Measurements from ENCODE around the gene ARHGAP15.

ARHGAP15 gene

DNA sequence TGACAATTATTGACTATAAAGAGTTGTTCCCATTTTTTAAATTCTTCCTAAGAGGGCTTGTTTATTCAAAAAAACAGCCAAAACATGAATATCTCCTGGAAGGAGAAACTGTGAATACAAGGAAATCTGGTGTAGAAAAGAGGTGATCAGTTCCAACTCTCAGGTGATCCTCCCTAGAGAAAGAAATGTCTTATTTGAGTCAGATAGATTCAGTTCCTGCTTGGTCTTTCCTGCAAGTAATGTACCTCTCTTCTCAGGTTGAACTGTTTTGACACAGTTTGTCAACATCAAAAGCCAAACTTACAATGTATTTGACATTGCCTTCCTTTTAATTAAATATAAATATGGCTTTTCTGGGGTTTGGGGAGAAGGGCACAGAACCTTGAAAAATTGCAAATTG lies 567.4 kb downstream of the ARHGAP15 start:
- no peak overlapping the region for H2BK120ac ChIP-seq (ENCODE audit: low read depth, low read length)
- no peak overlapping the region for H2AK5ac ChIP-seq (ENCODE audit: low read depth, low read length)
- no peak overlapping the region for H3K23ac ChIP-seq (ENCODE audit: low read depth, low read length, poor library complexity)
- no peak overlapping the region for H3K27ac ChIP-seq (replicated peaks; ENCODE audit: low read length)
- no peak overlapping the region for H4K8ac ChIP-seq (ENCODE audit: low read depth, low read length)
- no peak overlapping the region for H2BK12ac ChIP-seq (ENCODE audit: low read length)
- H2BK15ac ChIP-seq (ENCODE audit: low read length): no peak overlapping the region
- H3K4me1 ChIP-seq (ENCODE audit: control insufficient read depth in 2 of 2, insufficient read depth in 1 of 2, low read depth in 1 of 2, low read length in 2 of 2): peaks cover 0 to 5% of the 10 kb centered on the region in 2 donors
- H3K4ac ChIP-seq (ENCODE audit: low read length): no peak overlapping the region
- H3K9ac ChIP-seq (ENCODE audit: low read depth, low read length, poor library complexity): no peak overlapping the region
- no peak overlapping the region for H3K14ac ChIP-seq (ENCODE audit: low read length)
- no peaks in the 10 kb centered on the region for H3K9me3 ChIP-seq (replicated peaks in 1 of 2; ENCODE audit: control insufficient read depth in 2 of 2, insufficient read depth in 1 of 2, low read depth in 1 of 2, low read length in 2 of 2)
- no peaks in the 10 kb centered on the region for H3K36me3 ChIP-seq (replicated peaks in 1 of 2; ENCODE audit: control insufficient read depth in 2 of 2, insufficient read depth in 2 of 2, low read length in 2 of 2)
- H3K27me3 ChIP-seq (ENCODE audit: control insufficient read depth in 3 of 3, insufficient read depth in 3 of 3, low read depth in 1 of 3, low read length in 3 of 3): no peaks in the 10 kb centered on the region
- H4K91ac ChIP-seq (ENCODE audit: low read depth, low read length, poor library complexity): no peak overlapping the region
- DNase-seq (ENCODE audit: low spot score): no peak
- H3K4me3 ChIP-seq (ENCODE audit: low read length in 2 of 2): no peak overlapping the region
- no peaks in the 10 kb centered on the region for H3K79me1 ChIP-seq (ENCODE audit: low read depth, low read length)
- no peak overlapping the region for H2AFZ ChIP-seq (ENCODE audit: low read length)
- H2BK5ac ChIP-seq (ENCODE audit: low read length): no peak overlapping the region
- no peak overlapping the region for H3K18ac ChIP-seq (ENCODE audit: low read length)
- no peak overlapping the region for H3K4me2 ChIP-seq (ENCODE audit: insufficient read depth, low read length, poor library complexity, severe bottlenecking)

DNA sequence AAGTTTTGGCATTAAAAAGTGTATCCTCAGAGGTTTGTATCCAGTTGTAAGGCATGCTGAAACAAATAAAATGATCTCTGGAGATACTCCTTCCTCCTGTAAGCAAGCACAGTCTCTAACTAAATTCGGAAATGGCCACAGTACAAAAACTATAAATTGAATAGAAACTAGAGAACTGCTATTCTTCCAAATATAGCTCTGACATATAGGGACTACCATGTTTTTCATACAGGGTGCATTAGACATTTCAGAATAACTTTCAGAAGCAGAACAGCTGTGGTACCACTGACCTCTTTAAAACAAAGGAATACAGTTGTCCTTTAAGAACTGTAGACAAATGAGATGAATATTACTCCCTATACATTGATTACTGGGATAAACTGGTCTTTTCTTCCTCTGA lies 568.5 kb downstream of the ARHGAP15 start:
- Histone ChIP-seq H2BK5ac (ENCODE audit: low read length) (no peak overlapping the region), H2AK5ac (ENCODE audit: low read depth, low read length) (no peak overlapping the region), H3K4ac (ENCODE audit: low read length) (no peak overlapping the region), H4K8ac (ENCODE audit: low read depth, low read length) (no peak overlapping the region), H3K18ac (ENCODE audit: low read length) (no peak overlapping the region), H2BK15ac (ENCODE audit: low read length) (no peak overlapping the region), H3K36me3 (replicated peaks in 1 of 2; ENCODE audit: control insufficient read depth in 2 of 2, insufficient read depth in 2 of 2, low read length in 2 of 2) (no peaks in the 10 kb centered on the region), H3K9ac (ENCODE audit: low read depth, low read length, poor library complexity) (no peak overlapping the region), H2BK120ac (ENCODE audit: low read depth, low read length) (no peak overlapping the region), H3K27me3 (ENCODE audit: control insufficient read depth in 3 of 3, insufficient read depth in 3 of 3, low read depth in 1 of 3, low read length in 3 of 3) (no peaks in the 10 kb centered on the region), H3K14ac (ENCODE audit: low read length) (no peak overlapping the region), H2AFZ (ENCODE audit: low read length) (no peak overlapping the region), H3K23ac (ENCODE audit: low read depth, low read length, poor library complexity) (no peak overlapping the region), H3K4me1 (ENCODE audit: control insufficient read depth in 2 of 2, insufficient read depth in 1 of 2, low read depth in 1 of 2, low read length in 2 of 2) (no peaks in the 10 kb centered on the region), H3K9me3 (replicated peaks in 1 of 2; ENCODE audit: control insufficient read depth in 2 of 2, insufficient read depth in 1 of 2, low read depth in 1 of 2, low read length in 2 of 2) (peaks cover 0 to 3% of the 10 kb centered on the region in 2 donors), H2BK12ac (ENCODE audit: low read length) (no peak overlapping the region), H4K91ac (ENCODE audit: low read depth, low read length, poor library complexity) (no peak overlapping the region), H3K4me3 (ENCODE audit: low read length in 2 of 2) (no peak overlapping the region), H3K27ac (replicated peaks; ENCODE audit: low read length) (no peak overlapping the region), H3K79me1 (ENCODE audit: low read depth, low read length) (no peaks in the 10 kb centered on the region), H3K4me2 (ENCODE audit: insufficient read depth, low read length, poor library complexity, severe bottlenecking) (no peak overlapping the region)
- no CpG with 5 or more reads among the region's 1 CpG for WGBS, 2 donors (ENCODE audit: extremely low coverage in 2 of 2, insufficient read length in 2 of 2, insufficient replicate concordance in 1 of 2)
- DNase-seq (ENCODE audit: low spot score): no peak

DNA sequence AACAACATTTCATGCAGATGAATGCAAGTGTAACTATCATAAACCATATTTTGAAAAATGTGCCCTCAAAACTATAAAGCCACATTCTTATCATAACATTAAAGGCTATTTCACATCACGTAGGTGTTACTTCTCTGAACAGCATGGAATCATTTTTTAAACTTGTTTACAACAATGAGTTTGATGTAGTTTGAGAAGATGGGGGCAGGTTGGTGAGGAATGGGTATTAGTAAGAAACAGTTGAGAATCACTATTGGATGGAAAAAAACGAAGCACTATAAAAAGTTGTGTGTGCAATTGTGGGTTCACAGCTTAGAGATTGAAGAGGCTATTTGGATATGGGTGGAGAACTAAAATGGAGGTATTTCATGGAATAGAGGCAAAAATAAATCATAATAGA lies 569.1 kb downstream of the ARHGAP15 start:
- H2BK12ac ChIP-seq (ENCODE audit: low read length): no peak overlapping the region
- H2AK5ac ChIP-seq (ENCODE audit: low read depth, low read length): no peak overlapping the region
- H3K14ac ChIP-seq (ENCODE audit: low read length): no peak overlapping the region
- H2AFZ ChIP-seq (ENCODE audit: low read length): no peak overlapping the region
- H2BK5ac ChIP-seq (ENCODE audit: low read length): no peak overlapping the region
- H4K8ac ChIP-seq (ENCODE audit: low read depth, low read length): no peak overlapping the region
- no peak overlapping the region for H2BK15ac ChIP-seq (ENCODE audit: low read length)
- H4K91ac ChIP-seq (ENCODE audit: low read depth, low read length, poor library complexity): no peak overlapping the region
- no peaks in the 10 kb centered on the region for H3K36me3 ChIP-seq (replicated peaks in 1 of 2; ENCODE audit: control insufficient read depth in 2 of 2, insufficient read depth in 2 of 2, low read length in 2 of 2)
- no peak overlapping the region for H3K9ac ChIP-seq (ENCODE audit: low read depth, low read length, poor library complexity)
- peaks cover 0 to 5% of the 10 kb centered on the region in 2 donors for H3K9me3 ChIP-seq (replicated peaks in 1 of 2; ENCODE audit: control insufficient read depth in 2 of 2, insufficient read depth in 1 of 2, low read depth in 1 of 2, low read length in 2 of 2)
- H3K4ac ChIP-seq (ENCODE audit: low read length): no peak overlapping the region
- no peak overlapping the region for H3K27ac ChIP-seq (replicated peaks; ENCODE audit: low read length)
- H3K18ac ChIP-seq (ENCODE audit: low read length): no peak overlapping the region
- no peak overlapping the region for H3K4me2 ChIP-seq (ENCODE audit: insufficient read depth, low read length, poor library complexity, severe bottlenecking)
- WGBS, 2 donors (ENCODE audit: extremely low coverage in 2 of 2, insufficient read length in 2 of 2, insufficient replicate concordance in 1 of 2): no CpG with 5 or more reads among the region's 2 CpGs
- DNase-seq (ENCODE audit: low spot score): no peak
- no peaks in the 10 kb centered on the region for H3K79me1 ChIP-seq (ENCODE audit: low read depth, low read length)
- no peak overlapping the region for H3K4me3 ChIP-seq (ENCODE audit: low read length in 2 of 2)
- H3K27me3 ChIP-seq (ENCODE audit: control insufficient read depth in 3 of 3, insufficient read depth in 3 of 3, low read depth in 1 of 3, low read length in 3 of 3): no peaks in the 10 kb centered on the region
- H3K23ac ChIP-seq (ENCODE audit: low read depth, low read length, poor library complexity): no peak overlapping the region
- H3K4me1 ChIP-seq (ENCODE audit: control insufficient read depth in 2 of 2, insufficient read depth in 1 of 2, low read depth in 1 of 2, low read length in 2 of 2): no peaks in the 10 kb centered on the region
- no peak overlapping the region for H2BK120ac ChIP-seq (ENCODE audit: low read depth, low read length)

DNA sequence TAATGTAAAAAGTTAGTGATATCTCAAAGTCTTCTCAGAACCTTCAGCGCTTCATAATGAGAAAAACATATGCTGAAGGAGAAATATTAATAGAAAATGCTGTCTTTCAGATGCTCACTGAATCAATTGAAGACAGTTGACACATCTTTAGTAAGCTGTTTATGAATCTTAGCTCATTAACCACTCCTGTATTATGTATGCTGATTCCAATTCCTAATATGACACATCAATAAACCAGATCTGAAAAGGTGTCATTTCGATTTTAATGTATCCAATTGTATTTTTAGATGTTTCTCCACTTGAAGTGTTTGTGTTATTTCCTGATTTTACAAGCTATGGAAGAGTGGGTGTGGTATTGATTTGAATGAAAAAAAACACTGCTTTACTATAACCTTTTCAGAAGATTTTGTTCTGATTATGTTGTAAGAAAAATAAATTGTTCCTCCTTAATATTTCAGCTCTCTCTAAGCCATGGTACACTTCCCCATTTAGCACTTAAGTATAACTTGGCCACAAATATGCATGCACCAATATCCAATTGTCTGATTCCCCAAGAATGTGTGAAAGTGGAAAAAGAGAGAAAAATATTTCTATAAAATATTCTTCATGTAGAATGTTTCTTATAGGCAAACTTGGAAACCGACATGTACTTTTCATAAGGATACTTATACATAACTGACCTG lies 569.8 kb downstream of the ARHGAP15 start:
- Histone ChIP-seq H3K27ac (replicated peaks; ENCODE audit: low read length) (no peak overlapping the region), H2AK5ac (ENCODE audit: low read depth, low read length) (no peak overlapping the region), H4K8ac (ENCODE audit: low read depth, low read length) (no peak overlapping the region), H3K4me1 (ENCODE audit: control insufficient read depth in 2 of 2, insufficient read depth in 1 of 2, low read depth in 1 of 2, low read length in 2 of 2) (no peaks in the 10 kb centered on the region), H3K4me3 (ENCODE audit: low read length in 2 of 2) (no peak overlapping the region), H3K9me3 (replicated peaks in 1 of 2; ENCODE audit: control insufficient read depth in 2 of 2, insufficient read depth in 1 of 2, low read depth in 1 of 2, low read length in 2 of 2) (peaks cover 0 to 5% of the 10 kb centered on the region in 2 donors), H2AFZ (ENCODE audit: low read length) (no peak overlapping the region), H3K4ac (ENCODE audit: low read length) (no peak overlapping the region), H2BK12ac (ENCODE audit: low read length) (no peak overlapping the region), H2BK15ac (ENCODE audit: low read length) (no peak overlapping the region), H3K23ac (ENCODE audit: low read depth, low read length, poor library complexity) (no peak overlapping the region), H3K4me2 (ENCODE audit: insufficient read depth, low read length, poor library complexity, severe bottlenecking) (no peak overlapping the region), H4K91ac (ENCODE audit: low read depth, low read length, poor library complexity) (no peak overlapping the region), H2BK5ac (ENCODE audit: low read length) (no peak overlapping the region), H3K79me1 (ENCODE audit: low read depth, low read length) (no peaks in the 10 kb centered on the region), H3K27me3 (ENCODE audit: control insufficient read depth in 3 of 3, insufficient read depth in 3 of 3, low read depth in 1 of 3, low read length in 3 of 3) (no peaks in the 10 kb centered on the region), H3K18ac (ENCODE audit: low read length) (no peak overlapping the region), H2BK120ac (ENCODE audit: low read depth, low read length) (no peak overlapping the region), H3K9ac (ENCODE audit: low read depth, low read length, poor library complexity) (no peak overlapping the region), H3K36me3 (replicated peaks in 1 of 2; ENCODE audit: control insufficient read depth in 2 of 2, insufficient read depth in 2 of 2, low read length in 2 of 2) (no peaks in the 10 kb centered on the region), H3K14ac (ENCODE audit: low read length) (no peak overlapping the region)
- no CpG with 5 or more reads among the region's 3 CpGs for WGBS, 2 donors (ENCODE audit: extremely low coverage in 2 of 2, insufficient read length in 2 of 2, insufficient replicate concordance in 1 of 2)
- DNase-seq (ENCODE audit: low spot score): no peak
